ENCODE data around the gene CBY1. TPM values are rescaled to one million over a fixed set of nuclear protein-coding genes. Genes with fewer than 3 reads are reported as not detected.

The CBY1 gene
- total RNA-seq, 1 donor from 2014 or later: 53.5 TPM

- Mint-ChIP-seq H3K27ac (peak within 1 kb of the TSS; percentile 94), H3K4me1 (ENCODE audit: unreplicated experiment) (peaks cover 9% of the 10 kb centered on the region), H3K36me3 (peaks cover 26% of the 10 kb centered on the region), H3K4me3 (peak within 1 kb of the TSS; percentile 99), H3K27me3 (no peaks in the 10 kb centered on the region), H3K9me3 (no peaks in the 10 kb centered on the region)
- peak; percentile 55 for TF ChIP-seq CTCF (conservative IDR thresholded peaks at IDR 0.05)
- DNase-seq (ENCODE audit: extremely low spot score, unreplicated experiment): peak; percentile 89
Measured at GRCh38 chr22:38681582-38682335, 25.3 kb downstream of the CBY1 start, which contains the start of gene TOMM22. Gene TOMM22, plus strand, starts transcription at chr22:38681957. Its CDS starts 22 bp downstream, at chr22:38681979.

GRCh38 chr22:38684895-38685294 lies 28.5 kb downstream of the CBY1 start:
- no peak overlapping the region for H3K27ac Mint-ChIP-seq
- H3K4me1 Mint-ChIP-seq (ENCODE audit: unreplicated experiment): peaks cover 9% of the 10 kb centered on the region
- peak overlapping the region; percentile 25 for H3K4me3 Mint-ChIP-seq
- H3K27me3 Mint-ChIP-seq: no peaks in the 10 kb centered on the region
- TF ChIP-seq CTCF (conservative IDR thresholded peaks at IDR 0.05): no peak
- H3K9me3 Mint-ChIP-seq: no peaks in the 10 kb centered on the region
- DNase-seq (ENCODE audit: extremely low spot score, unreplicated experiment): no peak
- H3K36me3 Mint-ChIP-seq: peaks cover 36% of the 10 kb centered on the region

GRCh38 chr22:38685761-38686160 lies 29.3 kb downstream of the CBY1 start:
- Mint-ChIP-seq H3K36me3 (peaks cover 36% of the 10 kb centered on the region), H3K4me3 (peak overlapping the region; percentile 25), H3K4me1 (ENCODE audit: unreplicated experiment) (peaks cover 9% of the 10 kb centered on the region), H3K27me3 (no peaks in the 10 kb centered on the region), H3K27ac (no peak overlapping the region), H3K9me3 (no peaks in the 10 kb centered on the region)
- no peak for TF ChIP-seq CTCF (conservative IDR thresholded peaks at IDR 0.05)
- no peak for DNase-seq (ENCODE audit: extremely low spot score, unreplicated experiment)

- no peak for DNase-seq (ENCODE audit: extremely low spot score, unreplicated experiment)
- H3K27ac Mint-ChIP-seq: no peak overlapping the region
- H3K27me3 Mint-ChIP-seq: no peaks in the 10 kb centered on the region
- no peak for TF ChIP-seq CTCF (conservative IDR thresholded peaks at IDR 0.05)
- no peaks in the 10 kb centered on the region for H3K9me3 Mint-ChIP-seq
- H3K36me3 Mint-ChIP-seq: peaks cover 21% of the 10 kb centered on the region
- peaks cover 4% of the 10 kb centered on the region for H3K4me1 Mint-ChIP-seq (ENCODE audit: unreplicated experiment)
- H3K4me3 Mint-ChIP-seq: no peak overlapping the region
Measured at GRCh38 chr22:38689651-38690050, 33.2 kb downstream of the CBY1 start.

GRCh38 chr22:38694049-38694448 lies 37.6 kb downstream of the CBY1 start:
- no peak for TF ChIP-seq CTCF (conservative IDR thresholded peaks at IDR 0.05)
- Mint-ChIP-seq H3K36me3 (peaks cover 31% of the 10 kb centered on the region), H3K4me3 (no peak overlapping the region), H3K4me1 (ENCODE audit: unreplicated experiment) (peaks cover 37% of the 10 kb centered on the region), H3K27ac (peak overlapping the region; percentile 92), H3K27me3 (no peaks in the 10 kb centered on the region), H3K9me3 (no peaks in the 10 kb centered on the region)
- no peak for DNase-seq (ENCODE audit: extremely low spot score, unreplicated experiment)
